Bronchial epithelial cell (primary cell): ENCODE measurements around the gene AMOTL1. TPM values are rescaled to one million over a fixed set of nuclear protein-coding genes. Genes with fewer than 3 reads are reported as not detected.

Experiments
- DNase-seq: peaks from one replicate; pipeline ENCODE4 v3.0.0-alpha.2; 2010; ENCODE audit warnings: low read depth
- FAIRE-seq: peaks from 2 replicates; lab custom pipeline; 2011; peaks lifted over from hg19 to GRCh38; lab: Jason Lieb, UNC
- H3K27me3 ChIP-seq: 2 replicates; pipeline ENCODE4 v1.5.1; 2011; ENCODE audit warnings: low read length; ENCODE audit not compliant: control insufficient read depth, insufficient read depth
- H3K36me3 ChIP-seq: 2 replicates; pipeline ENCODE4 v1.5.1; 2011; ENCODE audit warnings: low read length; ENCODE audit not compliant: control insufficient read depth, insufficient read depth
- H3K4me3 ChIP-seq: 2 replicates; pipeline ENCODE4 v1.5.1; 2011; ENCODE audit warnings: mild to moderate bottlenecking, low read depth, low read length, control low read depth
- total RNA-seq: library from RNA; depleted of rRNA; stranded (reverse); fragments of >200 nt; gene quantifications from 2 replicates; pipeline ENCODE4 v1.2.1, GENCODE V29; 2014
- TF ChIP-seq, protein P1 (sequence below): IDR thresholded peaks from 2 replicates; pipeline ENCODE4 v1.5.1; 2011; ENCODE audit warnings: mild to moderate bottlenecking, moderate library complexity, low read length, control low read depth, inconsistent platforms; ENCODE audit not compliant: insufficient read depth, severe bottlenecking

AMOTL1 gene
- total RNA-seq, 1 donor from 2014 or later, result 64.8 TPM

DNA sequence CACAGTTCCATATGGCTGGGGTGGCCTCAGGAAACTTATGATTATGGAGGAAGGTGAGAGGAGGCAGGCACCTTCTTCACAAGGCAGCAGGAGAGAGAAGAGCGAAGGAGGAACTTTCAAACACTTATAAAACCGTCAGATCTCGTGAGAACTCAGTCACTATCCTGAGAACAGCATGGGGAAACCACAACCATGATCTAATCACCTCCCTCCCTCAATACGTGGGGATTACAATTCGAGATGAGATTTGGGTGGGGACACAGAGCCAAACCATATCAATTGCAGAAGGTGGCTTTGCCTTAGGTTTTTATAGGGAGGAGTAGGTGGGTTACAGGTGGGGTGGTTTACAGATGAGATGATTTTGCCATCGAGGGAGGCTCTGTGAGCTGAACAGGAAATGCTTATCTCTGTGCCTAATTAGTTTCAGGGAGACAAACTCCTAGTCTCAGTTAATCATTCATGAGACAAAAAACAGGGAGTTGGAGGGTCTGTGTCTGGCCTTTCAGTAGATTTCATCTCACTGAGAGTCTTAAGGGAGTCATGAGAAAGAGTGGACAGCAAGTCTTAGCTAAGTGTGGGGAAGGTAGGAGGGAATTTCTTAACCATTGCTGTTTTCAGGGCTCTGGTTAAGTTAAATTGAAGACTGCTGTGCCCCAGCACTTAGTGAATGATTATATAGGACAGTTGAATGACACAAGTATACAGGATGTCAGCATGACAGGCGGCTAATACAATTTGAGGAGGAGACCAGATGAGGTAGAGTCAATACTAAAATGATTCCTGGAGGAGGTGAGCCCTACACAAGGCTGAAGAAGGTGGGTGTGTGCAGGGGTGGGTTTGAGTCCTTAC is 157.5 kb downstream of the AMOTL1 start:
- FAIRE-seq (no peak), DNase-seq (no peak)
- no peaks in the 10 kb centered on the region for H3K27me3 ChIP-seq
- H3K36me3 ChIP-seq, result no peaks in the 10 kb centered on the region
- TF ChIP-seq, protein P1, sequence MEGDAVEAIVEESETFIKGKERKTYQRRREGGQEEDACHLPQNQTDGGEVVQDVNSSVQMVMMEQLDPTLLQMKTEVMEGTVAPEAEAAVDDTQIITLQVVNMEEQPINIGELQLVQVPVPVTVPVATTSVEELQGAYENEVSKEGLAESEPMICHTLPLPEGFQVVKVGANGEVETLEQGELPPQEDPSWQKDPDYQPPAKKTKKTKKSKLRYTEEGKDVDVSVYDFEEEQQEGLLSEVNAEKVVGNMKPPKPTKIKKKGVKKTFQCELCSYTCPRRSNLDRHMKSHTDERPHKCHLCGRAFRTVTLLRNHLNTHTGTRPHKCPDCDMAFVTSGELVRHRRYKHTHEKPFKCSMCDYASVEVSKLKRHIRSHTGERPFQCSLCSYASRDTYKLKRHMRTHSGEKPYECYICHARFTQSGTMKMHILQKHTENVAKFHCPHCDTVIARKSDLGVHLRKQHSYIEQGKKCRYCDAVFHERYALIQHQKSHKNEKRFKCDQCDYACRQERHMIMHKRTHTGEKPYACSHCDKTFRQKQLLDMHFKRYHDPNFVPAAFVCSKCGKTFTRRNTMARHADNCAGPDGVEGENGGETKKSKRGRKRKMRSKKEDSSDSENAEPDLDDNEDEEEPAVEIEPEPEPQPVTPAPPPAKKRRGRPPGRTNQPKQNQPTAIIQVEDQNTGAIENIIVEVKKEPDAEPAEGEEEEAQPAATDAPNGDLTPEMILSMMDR, result no peak
- H3K4me3 ChIP-seq, result no peak overlapping the region

DNA sequence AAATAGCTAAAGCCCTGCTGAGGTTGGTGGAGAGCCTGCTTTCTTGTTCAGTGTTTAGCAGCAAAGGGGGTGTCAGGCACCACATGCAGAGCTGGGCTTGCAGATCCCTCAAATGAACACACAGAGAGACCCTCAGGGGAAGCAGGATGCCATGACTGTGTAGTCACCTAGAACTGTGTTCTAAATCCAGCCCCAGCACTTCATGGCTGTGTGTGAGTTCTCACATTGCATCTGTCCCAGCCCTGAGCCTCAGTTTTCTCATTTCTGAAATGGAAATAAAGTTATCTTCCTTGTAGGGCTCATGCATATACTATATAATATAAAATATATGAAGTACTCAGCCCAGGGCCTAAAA is 158.1 kb downstream of the AMOTL1 start:
- FAIRE-seq (no peak), DNase-seq (no peak)
- TF ChIP-seq, protein P1, result no peak
- no peak overlapping the region for H3K4me3 ChIP-seq
- H3K36me3 ChIP-seq, result no peaks in the 10 kb centered on the region
- no peaks in the 10 kb centered on the region for H3K27me3 ChIP-seq

Other genes starting within 250 kb of the AMOTL1 start
- gene FUT4, start 224.4 kb upstream of the AMOTL1 start, total RNA-seq, result 1.0 and 1.8 TPM in 2 replicates
- gene PIWIL4, start 201.0 kb upstream of the AMOTL1 start, total RNA-seq, result 0.38 and 0.79 TPM in 2 replicates
- 30.0 and 34.3 TPM in 2 replicates for gene CWC15, start 205.2 kb downstream of the AMOTL1 start, total RNA-seq
- 0.53 and 0.90 TPM in 2 replicates for gene KDM4D, start 205.4 kb downstream of the AMOTL1 start, total RNA-seq